HG02938 (cell line): ENCODE measurements around the gene MBD4.

ENCODE experiments used
- ATAC-seq: cut with Tn5 transposase; IDR thresholded peaks from one replicate; pipeline ENCODE4 v1.9.1; 2021; ENCODE audit warnings: mild to moderate bottlenecking, moderate library complexity; ENCODE audit not compliant: unreplicated experiment

MBD4 gene

GRCh38 chr3:129463716-129464115 is 24.0 kb upstream of the MBD4 start:
- no peak for ATAC-seq

GRCh38 chr3:129463094-129463493 is 23.3 kb upstream of the MBD4 start:
- no peak for ATAC-seq

- ATAC-seq, result no peak
Observed at GRCh38 chr3:129462361-129462968, 22.7 kb upstream of the MBD4 start.

- peak; percentile 21 for ATAC-seq
Observed at GRCh38 chr3:129461461-129462146, 21.9 kb upstream of the MBD4 start.

GRCh38 chr3:129461022-129461421 is 21.3 kb upstream of the MBD4 start:
- ATAC-seq, result peak; percentile 50

GRCh38 chr3:129460572-129460971 is 20.8 kb upstream of the MBD4 start:
- ATAC-seq, result no peak

- ATAC-seq, result peak; percentile 32
Observed at GRCh38 chr3:129460155-129460554, 20.4 kb upstream of the MBD4 start.

- no peak for ATAC-seq
Observed at GRCh38 chr3:129453732-129454131, 14.0 kb upstream of the MBD4 start.

GRCh38 chr3:129449279-129450115 is 9.7 kb upstream of the MBD4 start:
- no peak for ATAC-seq

GRCh38 chr3:129448186-129448895 is 8.6 kb upstream of the MBD4 start:
- ATAC-seq, result no peak

GRCh38 chr3:129446926-129447325 is 7.2 kb upstream of the MBD4 start:
- no peak for ATAC-seq

GRCh38 chr3:129445471-129445870 is 5.7 kb upstream of the MBD4 start:
- no peak for ATAC-seq

- no peak for ATAC-seq
Observed at GRCh38 chr3:129442947-129443346, 3.2 kb upstream of the MBD4 start.

- no peak for ATAC-seq
Observed at GRCh38 chr3:129442486-129442885, 2.7 kb upstream of the MBD4 start.

- no peak for ATAC-seq
Observed at GRCh38 chr3:129441782-129442181, 2.0 kb upstream of the MBD4 start.

- ATAC-seq, result no peak
Observed at GRCh38 chr3:129441215-129441614, 1.5 kb upstream of the MBD4 start.

- ATAC-seq, result no peak
Observed at GRCh38 chr3:129440618-129441190, 956 bp upstream of the MBD4 start.

- ATAC-seq, result peak; percentile 6
Observed at GRCh38 chr3:129439226-129439816, 427 bp downstream of the MBD4 start.

GRCh38 chr3:129435367-129435766 is 4.4 kb downstream of the MBD4 start:
- ATAC-seq, result no peak

- no peak for ATAC-seq
Observed at GRCh38 chr3:129434140-129434539, 5.6 kb downstream of the MBD4 start.

GRCh38 chr3:129433565-129433964 is 6.2 kb downstream of the MBD4 start:
- no peak for ATAC-seq
